Spleen (tissue), 11 donors: ENCODE measurements around the gene C10orf71. TPM values are rescaled to one million over a fixed set of nuclear protein-coding genes. Genes with fewer than 3 reads are reported as not detected.

Experiments
- DNase-seq: peaks from one replicate; pipeline ENCODE4 v3.0.0-alpha.2; 2020
- H3K27ac ChIP-seq, 8 donors: fragments of 200-600 bp; sonication (generic) in 7 of 8; 1 replicate in 4 of 8; 2 replicates in 4 of 8; pipeline versions ENCODE4 v1.5.0 to v1.8.0; 2016 to 2021; ENCODE audit warnings: inconsistent platforms in 4 of 8, mild to moderate bottlenecking in 4 of 8, moderate library complexity in 1 of 8
- H3K27me3 ChIP-seq, 7 donors: fragments of 200-600 bp; sonication (generic) in 6 of 7; replicated peaks in 1 of 7; 1 replicate in 4 of 7; 2 replicates in 3 of 7; pipeline versions ENCODE4 v1.5.0 to v1.8.0; 2016 to 2021; ENCODE audit warnings: inconsistent platforms in 3 of 7, mild to moderate bottlenecking in 1 of 7
- H3K36me3 ChIP-seq, 6 donors: fragments of 200-600 bp; sonication (generic) in 5 of 6; 1 replicate in 4 of 6; 2 replicates in 2 of 6; pipeline versions ENCODE4 v1.5.0 to v1.8.0; 2016 to 2021; ENCODE audit warnings: inconsistent platforms in 2 of 6
- H3K4me1 ChIP-seq, 6 donors: fragments of 200-600 bp; sonication (generic) in 5 of 6; 1 replicate in 3 of 6; 2 replicates in 3 of 6; pipeline versions ENCODE4 v1.5.0 to v1.8.0; 2016 to 2021; ENCODE audit warnings: inconsistent platforms in 3 of 6
- H3K4me3 ChIP-seq, 8 donors: fragments of 200-600 bp; sonication (generic) in 7 of 8; 1 replicate in 4 of 8; 2 replicates in 4 of 8; pipeline versions ENCODE4 v1.5.0 to v1.8.0; 2016 to 2021; ENCODE audit warnings: inconsistent platforms in 4 of 8, mild to moderate bottlenecking in 4 of 8, moderate library complexity in 2 of 8
- H3K9me3 ChIP-seq, 8 donors: fragments of 200-600 bp; sonication (generic) in 7 of 8; 1 replicate in 4 of 8; 2 replicates in 4 of 8; pipeline versions ENCODE4 v1.5.0 to v1.8.0; 2016 to 2021; ENCODE audit warnings: inconsistent platforms in 4 of 8
- POLR2A ChIP-seq, 3 donors: fragments of 450-650 bp; IDR thresholded peaks; one replicate each; pipeline ENCODE4 v1.5.1; 2017; ENCODE audit warnings: antibody characterized with exemption in 3 of 3, mild to moderate bottlenecking in 1 of 3
- POLR2AphosphoS5 ChIP-seq, 3 donors: sonication (generic); formaldehyde crosslinking; IDR thresholded peaks; one replicate each; pipeline ENCODE4 v1.5.1; 2017; ENCODE audit warnings: antibody characterized with exemption in 3 of 3
- WGBS, 5 donors: extraction: QIAGEN DNeasy Blood & Tissue Kit in 3 of 5; methylation state at CpG; one replicate each; pipeline versions ENCODE4 v1.1.5 to v1.1.7; 2013 to 2018; 5-methylcytosine and 5-hydroxymethylcytosine counted together
- intact Hi-C: fragments of 100-400 bp; cut with DNase I; formaldehyde crosslinking; loops from one replicate; pipeline ENCODE4 v1.15.0; 2023; ENCODE audit warnings: low total_unique reads
- polyA plus RNA-seq, 3 donors: library from polyadenylated mRNA; stranded (reverse); fragments of 200-250 nt; gene quantifications; one replicate each; pipeline ENCODE4 v1.2.1, GENCODE V29; 2013
- total RNA-seq, 7 donors: library from RNA; depleted of rRNA in 3 of 7; stranded (reverse); fragments of >200 nt in 3 of 7; fragmentation: NEBNext Ultra II Directional in 4 of 7; extraction: Animal tissue kit (Norgen Biotek cat#: 25700) in 4 of 7; gene quantifications; one replicate each; pipeline versions ENCODE4 v1.1.0 to v1.2.1, GENCODE V29; 2016 to 2021
- TF ChIP-seq, protein P1 (sequence below), 11 experiments: fragments of 200-600 bp in 7 of 11; fragments of 450-650 bp in 4 of 11; sonication (generic) in 4 of 11; IDR thresholded peaks in 8 of 11; conservative IDR thresholded peaks in 3 of 11; 1 replicate in 7 of 11; 2 replicates in 4 of 11; pipeline versions ENCODE4 v1.4.0 to v1.8.0; 2016 to 2021; ENCODE audit warnings: antibody characterized with exemption in 11 of 11, inconsistent platforms in 4 of 11, mild to moderate bottlenecking in 1 of 11
- donor health status: healthy with polysubstance abuse.
- donor health status: DM: no; HTN: no; CAD: no; lungs with moderate emphysema.
- donor health status: DM: no; HTN: no; CAD: no.
- donor health status: Bipolar disorder and iron deficiency.
- donor health status: healthy.
- donor health status: DM: no; HTN: no; CAD: no.
- donor health status: DM: yes; HTN: yes; CAD: no.

C10orf71 gene
- total and polyA plus RNA-seq, 10 donors: not detected

DNA sequence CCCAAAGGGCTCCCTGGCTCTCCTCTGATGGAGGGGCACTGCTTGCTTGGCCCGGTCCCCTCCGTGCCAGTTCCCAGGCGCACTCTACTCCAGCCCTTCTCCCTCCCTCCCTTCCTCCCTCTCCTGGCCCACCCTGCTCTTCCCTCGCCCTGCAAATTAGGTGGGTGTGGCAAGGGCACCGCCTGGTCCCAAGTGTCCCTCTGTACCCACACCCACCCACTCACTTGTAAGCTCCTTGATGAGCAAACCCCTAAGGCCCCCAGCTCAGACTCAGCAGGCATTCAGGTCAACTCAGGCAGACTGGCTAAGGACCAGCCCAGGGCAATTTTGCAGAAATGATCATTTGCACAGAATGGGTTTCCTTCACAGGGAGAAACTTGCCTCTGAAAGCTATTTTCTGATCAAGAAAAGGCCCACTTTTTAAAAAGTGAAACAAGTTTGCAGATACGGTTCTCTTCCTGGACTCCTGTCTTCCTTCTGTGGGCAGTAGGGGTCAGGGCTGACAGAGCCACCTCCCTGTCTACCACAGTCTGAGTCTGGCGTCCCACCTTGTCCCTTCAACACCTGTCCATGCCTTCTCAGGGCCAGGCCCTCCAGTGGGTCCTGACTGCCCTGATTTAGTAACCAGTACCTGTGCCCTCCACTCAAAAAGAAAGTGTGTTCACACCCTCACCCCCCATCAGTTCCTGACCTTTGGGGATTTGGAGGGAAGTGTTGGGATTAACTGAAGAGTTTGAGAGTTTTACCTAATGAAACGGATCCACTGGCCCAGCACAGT is 28.3 kb downstream of the C10orf71 start:
- H3K36me3 ChIP-seq: no peaks in the 10 kb centered on the region
- TF ChIP-seq, protein P1, sequence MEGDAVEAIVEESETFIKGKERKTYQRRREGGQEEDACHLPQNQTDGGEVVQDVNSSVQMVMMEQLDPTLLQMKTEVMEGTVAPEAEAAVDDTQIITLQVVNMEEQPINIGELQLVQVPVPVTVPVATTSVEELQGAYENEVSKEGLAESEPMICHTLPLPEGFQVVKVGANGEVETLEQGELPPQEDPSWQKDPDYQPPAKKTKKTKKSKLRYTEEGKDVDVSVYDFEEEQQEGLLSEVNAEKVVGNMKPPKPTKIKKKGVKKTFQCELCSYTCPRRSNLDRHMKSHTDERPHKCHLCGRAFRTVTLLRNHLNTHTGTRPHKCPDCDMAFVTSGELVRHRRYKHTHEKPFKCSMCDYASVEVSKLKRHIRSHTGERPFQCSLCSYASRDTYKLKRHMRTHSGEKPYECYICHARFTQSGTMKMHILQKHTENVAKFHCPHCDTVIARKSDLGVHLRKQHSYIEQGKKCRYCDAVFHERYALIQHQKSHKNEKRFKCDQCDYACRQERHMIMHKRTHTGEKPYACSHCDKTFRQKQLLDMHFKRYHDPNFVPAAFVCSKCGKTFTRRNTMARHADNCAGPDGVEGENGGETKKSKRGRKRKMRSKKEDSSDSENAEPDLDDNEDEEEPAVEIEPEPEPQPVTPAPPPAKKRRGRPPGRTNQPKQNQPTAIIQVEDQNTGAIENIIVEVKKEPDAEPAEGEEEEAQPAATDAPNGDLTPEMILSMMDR (IDR thresholded peaks at IDR 0.05 in 8 of 11, conservative IDR thresholded peaks at IDR 0.05 in 3 of 11): no peak
- TF ChIP-seq POLR2AphosphoS5 (IDR thresholded peaks at IDR 0.05) (no peak), POLR2A (IDR thresholded peaks at IDR 0.05) (no peak)
- WGBS, 5 donors: 78 to 94% (median 87%) methylated on average over 8 of the region's 8 CpGs
- intact Hi-C loops: no loop called here
- no peak for DNase-seq
- no peaks in the 10 kb centered on the region for H3K9me3 ChIP-seq
- peaks cover 0 to 38% (median 0%) of the 10 kb centered on the region in 7 donors for H3K27me3 ChIP-seq
- peaks cover 0 to 8% (median 0%) of the 10 kb centered on the region in 6 donors for H3K4me1 ChIP-seq
- H3K27ac ChIP-seq: no peak overlapping the region
- H3K4me3 ChIP-seq: no peak overlapping the region

DNA sequence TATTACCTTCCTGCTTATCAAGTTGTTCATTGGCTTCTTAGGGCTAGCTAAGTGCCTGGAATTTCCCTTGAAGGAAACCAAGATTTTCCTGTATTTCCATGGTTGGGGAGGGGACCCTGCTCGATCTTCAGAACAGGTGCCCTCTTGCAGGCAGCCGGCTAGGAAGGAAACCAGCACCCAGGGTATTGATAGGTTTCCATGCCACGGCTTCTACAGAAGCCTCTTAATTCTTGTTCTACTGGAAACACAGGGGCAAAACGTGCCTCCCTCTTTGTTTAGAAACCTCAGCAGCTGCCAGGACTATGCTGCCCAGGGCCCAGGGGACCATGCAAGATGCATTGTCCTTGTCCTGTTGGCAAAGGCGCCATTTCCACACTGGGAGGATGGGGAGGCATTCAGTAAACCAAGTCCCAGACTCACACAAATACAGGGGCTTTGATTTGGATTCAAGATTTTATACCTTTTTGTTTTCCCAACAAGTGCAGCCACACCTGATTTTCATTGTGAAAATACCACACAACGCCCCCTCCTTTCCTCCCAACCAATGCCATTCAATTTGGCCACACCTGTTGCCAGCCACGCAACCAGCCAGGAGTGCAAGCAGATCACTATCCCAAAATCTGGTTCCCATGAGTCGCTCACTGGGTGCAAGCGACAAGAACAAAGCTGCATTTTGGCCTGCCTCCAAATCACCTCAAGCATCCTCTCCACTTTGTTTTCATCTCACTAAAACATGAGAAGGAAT is 29.6 kb downstream of the C10orf71 start:
- DNase-seq: no peak
- H3K36me3 ChIP-seq: no peaks in the 10 kb centered on the region
- H3K27ac ChIP-seq: no peak overlapping the region
- peaks cover 0 to 39% (median 0%) of the 10 kb centered on the region in 7 donors for H3K27me3 ChIP-seq
- WGBS, 5 donors: 79 to 87% (median 82%) methylated on average over 9 of the region's 9 CpGs
- no peak for TF ChIP-seq POLR2A (IDR thresholded peaks at IDR 0.05)
- TF ChIP-seq, protein P1 (IDR thresholded peaks at IDR 0.05 in 8 of 11, conservative IDR thresholded peaks at IDR 0.05 in 3 of 11): no peak
- no peak for TF ChIP-seq POLR2AphosphoS5 (IDR thresholded peaks at IDR 0.05)
- H3K9me3 ChIP-seq: no peaks in the 10 kb centered on the region
- peaks cover 0 to 8% (median 0%) of the 10 kb centered on the region in 6 donors for H3K4me1 ChIP-seq
- intact Hi-C loops: no loop called here
- no peak overlapping the region for H3K4me3 ChIP-seq

DNA sequence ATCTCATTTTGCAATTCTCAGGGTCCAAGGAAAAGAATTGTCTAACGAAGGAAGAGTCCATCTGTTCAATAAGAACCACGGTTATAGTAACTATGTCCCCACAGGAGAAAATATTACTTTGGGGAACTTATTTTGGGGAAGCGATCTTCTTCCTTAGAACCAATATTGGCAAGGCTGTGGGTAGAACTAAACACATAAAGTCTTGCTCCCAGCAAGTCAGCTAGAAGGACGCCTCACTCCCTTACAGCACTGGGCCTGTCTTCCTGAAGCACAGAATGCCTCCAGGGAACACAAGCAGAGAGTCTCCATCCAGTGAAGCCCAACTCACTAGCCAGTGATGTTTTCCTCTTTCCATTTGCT is 30.2 kb downstream of the C10orf71 start:
- intact Hi-C loops: no loop called here
- TF ChIP-seq, protein P1 (IDR thresholded peaks at IDR 0.05 in 8 of 11, conservative IDR thresholded peaks at IDR 0.05 in 3 of 11): no peak
- TF ChIP-seq POLR2A (IDR thresholded peaks at IDR 0.05) (no peak), POLR2AphosphoS5 (IDR thresholded peaks at IDR 0.05) (no peak)
- WGBS, 5 donors: 64 to 83% (median 67%) methylated on average over 4 of the region's 4 CpGs
- Histone ChIP-seq H3K4me1 (peaks cover 0 to 8% (median 0%) of the 10 kb centered on the region in 6 donors), H3K9me3 (no peaks in the 10 kb centered on the region), H3K4me3 (no peak overlapping the region), H3K27me3 (peaks cover 0 to 39% (median 0%) of the 10 kb centered on the region in 7 donors), H3K36me3 (no peaks in the 10 kb centered on the region), H3K27ac (no peak overlapping the region)
- no peak for DNase-seq

DNA sequence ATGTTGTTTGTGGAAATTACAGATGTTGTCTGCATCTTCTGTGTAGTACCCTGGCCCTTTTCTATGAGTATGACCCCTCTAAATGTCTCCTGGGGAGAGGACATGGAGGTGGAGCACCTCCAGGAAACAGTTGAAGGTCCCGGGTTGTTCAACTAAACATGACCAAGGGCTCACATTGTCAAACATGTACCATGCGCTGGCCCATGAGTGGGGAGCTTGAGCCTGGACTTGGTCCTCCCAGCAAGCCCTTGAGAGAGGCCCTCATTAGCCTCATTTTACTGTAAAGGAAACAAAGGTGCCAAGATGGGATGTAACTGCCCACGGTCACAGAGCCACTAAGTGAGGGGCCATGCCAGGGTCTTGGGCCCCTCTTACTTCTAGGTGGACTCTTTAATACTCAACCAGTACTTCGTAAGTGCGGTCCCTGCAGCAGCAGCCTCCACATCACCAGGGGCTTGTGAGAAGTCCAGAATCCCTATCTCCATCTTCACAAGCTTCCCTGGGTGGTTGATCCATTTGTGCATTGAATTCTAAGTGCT is 31.2 kb downstream of the C10orf71 start:
- Histone ChIP-seq H3K4me1 (no peaks in the 10 kb centered on the region), H3K36me3 (no peaks in the 10 kb centered on the region), H3K27me3 (peaks cover 0 to 38% (median 0%) of the 10 kb centered on the region in 7 donors), H3K27ac (no peak overlapping the region), H3K9me3 (no peaks in the 10 kb centered on the region), H3K4me3 (no peak overlapping the region)
- no peak for TF ChIP-seq POLR2AphosphoS5 (IDR thresholded peaks at IDR 0.05)
- TF ChIP-seq, protein P1 (IDR thresholded peaks at IDR 0.05 in 8 of 11, conservative IDR thresholded peaks at IDR 0.05 in 3 of 11): no peak
- TF ChIP-seq POLR2A (IDR thresholded peaks at IDR 0.05): no peak
- no peak for DNase-seq
- intact Hi-C loops: no loop called here
- WGBS, 5 donors: 88 to 90% (median 90%) methylated on average over 5 of the region's 5 CpGs
